GM18499 (cell line): ENCODE measurements around the gene MUC5B.
"Not testable (repeated sequence)": the region's sequence is repeated elsewhere in the genome, so short reads cannot be mapped to it uniquely, and the experiment has no call there.

Source experiments
- ATAC-seq: cut with Tn5 transposase; IDR thresholded peaks from one replicate; pipeline ENCODE4 v1.9.1; 2021; ENCODE audit warnings: moderate number of reproducible peaks; ENCODE audit not compliant: insufficient read depth, unreplicated experiment

The MUC5B gene

DNA sequence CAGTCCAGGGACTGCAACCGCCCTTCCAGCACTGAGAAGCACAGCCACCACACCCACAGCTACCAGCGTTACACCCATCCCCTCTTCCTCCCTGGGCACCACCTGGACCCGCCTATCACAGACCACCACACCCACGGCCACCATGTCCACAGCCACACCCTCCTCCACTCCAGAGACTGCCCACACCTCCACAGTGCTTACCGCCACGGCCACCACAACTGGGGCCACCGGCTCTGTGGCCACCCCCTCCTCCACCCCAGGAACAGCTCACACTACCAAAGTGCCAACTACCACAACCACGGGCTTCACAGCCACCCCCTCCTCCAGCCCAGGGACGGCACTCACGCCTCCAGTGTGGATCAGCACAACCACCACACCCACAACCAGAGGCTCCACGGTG lies 19.9 kb downstream of the MUC5B start:
- not testable (repeated sequence) for ATAC-seq

DNA sequence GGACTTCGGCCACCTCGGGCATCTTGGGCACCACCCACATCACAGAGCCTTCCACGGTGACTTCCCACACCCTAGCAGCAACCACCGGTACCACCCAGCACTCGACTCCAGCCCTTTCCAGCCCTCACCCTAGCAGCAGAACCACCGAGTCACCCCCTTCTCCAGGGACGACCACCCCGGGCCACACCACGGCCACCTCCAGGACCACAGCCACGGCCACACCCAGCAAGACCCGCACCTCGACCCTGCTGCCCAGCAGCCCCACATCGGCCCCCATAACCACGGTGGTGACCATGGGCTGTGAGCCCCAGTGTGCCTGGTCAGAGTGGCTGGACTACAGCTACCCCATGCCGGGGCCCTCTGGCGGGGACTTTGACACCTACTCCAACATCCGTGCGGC lies 20.7 kb downstream of the MUC5B start:
- not testable (repeated sequence) for ATAC-seq

DNA sequence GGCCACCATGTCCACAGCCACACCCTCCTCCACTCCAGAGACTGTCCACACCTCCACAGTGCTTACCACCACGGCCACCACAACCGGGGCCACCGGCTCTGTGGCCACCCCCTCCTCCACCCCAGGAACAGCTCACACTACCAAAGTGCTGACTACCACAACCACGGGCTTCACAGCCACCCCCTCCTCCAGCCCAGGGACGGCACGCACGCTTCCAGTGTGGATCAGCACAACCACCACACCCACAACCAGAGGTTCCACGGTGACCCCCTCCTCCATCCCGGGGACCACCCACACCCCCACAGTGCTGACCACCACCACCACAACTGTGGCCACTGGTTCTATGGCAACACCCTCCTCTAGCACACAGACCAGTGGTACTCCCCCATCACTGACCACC lies 21.7 kb downstream of the MUC5B start:
- ATAC-seq, result not testable (repeated sequence)

DNA sequence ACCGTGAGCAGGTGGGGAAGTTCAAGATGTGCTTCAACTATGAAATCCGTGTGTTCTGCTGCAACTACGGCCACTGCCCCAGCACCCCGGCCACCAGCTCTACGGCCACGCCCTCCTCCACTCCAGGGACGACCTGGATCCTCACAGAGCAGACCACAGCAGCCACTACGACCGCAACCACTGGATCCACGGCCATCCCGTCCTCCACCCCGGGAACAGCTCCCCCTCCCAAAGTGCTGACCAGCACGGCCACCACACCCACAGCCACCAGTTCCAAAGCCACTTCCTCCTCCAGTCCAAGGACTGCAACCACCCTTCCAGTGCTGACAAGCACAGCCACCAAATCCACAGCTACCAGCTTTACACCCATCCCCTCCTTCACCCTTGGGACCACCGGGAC lies 22.9 kb downstream of the MUC5B start:
- ATAC-seq, result not testable (repeated sequence)

DNA sequence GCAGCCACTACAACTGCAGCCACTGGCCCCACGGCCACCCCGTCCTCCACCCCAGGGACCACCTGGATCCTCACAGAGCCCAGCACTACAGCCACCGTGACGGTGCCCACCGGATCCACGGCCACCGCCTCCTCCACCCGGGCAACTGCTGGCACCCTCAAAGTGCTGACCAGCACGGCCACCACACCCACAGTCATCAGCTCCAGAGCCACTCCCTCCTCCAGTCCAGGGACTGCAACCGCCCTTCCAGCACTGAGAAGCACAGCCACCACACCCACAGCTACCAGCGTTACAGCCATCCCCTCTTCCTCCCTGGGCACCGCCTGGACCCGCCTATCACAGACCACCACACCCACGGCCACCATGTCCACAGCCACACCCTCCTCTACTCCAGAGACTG lies 23.4 kb downstream of the MUC5B start:
- not testable (repeated sequence) for ATAC-seq

DNA sequence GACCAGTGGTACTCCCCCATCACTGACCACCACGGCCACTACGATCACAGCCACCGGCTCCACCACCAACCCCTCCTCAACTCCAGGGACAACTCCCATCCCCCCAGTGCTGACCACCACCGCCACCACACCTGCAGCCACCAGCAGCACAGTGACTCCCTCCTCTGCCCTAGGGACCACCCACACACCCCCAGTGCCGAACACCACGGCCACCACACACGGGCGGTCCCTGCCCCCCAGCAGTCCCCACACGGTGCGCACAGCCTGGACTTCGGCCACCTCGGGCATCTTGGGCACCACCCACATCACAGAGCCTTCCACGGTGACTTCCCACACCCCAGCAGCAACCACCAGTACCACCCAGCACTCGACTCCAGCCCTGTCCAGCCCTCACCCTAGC lies 24.2 kb downstream of the MUC5B start:
- not testable (repeated sequence) for ATAC-seq

DNA sequence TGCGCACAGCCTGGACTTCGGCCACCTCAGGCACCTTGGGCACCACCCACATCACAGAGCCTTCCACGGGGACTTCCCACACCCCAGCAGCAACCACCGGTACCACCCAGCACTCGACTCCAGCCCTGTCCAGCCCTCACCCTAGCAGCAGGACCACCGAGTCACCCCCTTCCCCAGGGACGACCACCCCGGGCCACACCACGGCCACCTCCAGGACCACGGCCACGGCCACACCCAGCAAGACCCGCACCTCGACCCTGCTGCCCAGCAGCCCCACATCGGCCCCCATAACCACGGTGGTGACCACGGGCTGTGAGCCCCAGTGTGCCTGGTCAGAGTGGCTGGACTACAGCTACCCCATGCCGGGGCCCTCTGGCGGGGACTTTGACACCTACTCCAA lies 26.1 kb downstream of the MUC5B start:
- not testable (repeated sequence) for ATAC-seq

DNA sequence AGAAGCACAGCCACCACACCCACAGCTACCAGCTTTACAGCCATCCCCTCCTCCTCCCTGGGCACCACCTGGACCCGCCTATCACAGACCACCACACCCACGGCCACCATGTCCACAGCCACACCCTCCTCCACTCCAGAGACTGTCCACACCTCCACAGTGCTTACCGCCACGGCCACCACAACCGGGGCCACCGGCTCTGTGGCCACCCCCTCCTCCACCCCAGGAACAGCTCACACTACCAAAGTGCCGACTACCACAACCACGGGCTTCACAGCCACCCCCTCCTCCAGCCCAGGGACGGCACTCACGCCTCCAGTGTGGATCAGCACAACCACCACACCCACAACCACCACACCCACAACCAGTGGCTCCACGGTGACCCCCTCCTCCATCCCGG lies 27.5 kb downstream of the MUC5B start:
- not testable (repeated sequence) for ATAC-seq

DNA sequence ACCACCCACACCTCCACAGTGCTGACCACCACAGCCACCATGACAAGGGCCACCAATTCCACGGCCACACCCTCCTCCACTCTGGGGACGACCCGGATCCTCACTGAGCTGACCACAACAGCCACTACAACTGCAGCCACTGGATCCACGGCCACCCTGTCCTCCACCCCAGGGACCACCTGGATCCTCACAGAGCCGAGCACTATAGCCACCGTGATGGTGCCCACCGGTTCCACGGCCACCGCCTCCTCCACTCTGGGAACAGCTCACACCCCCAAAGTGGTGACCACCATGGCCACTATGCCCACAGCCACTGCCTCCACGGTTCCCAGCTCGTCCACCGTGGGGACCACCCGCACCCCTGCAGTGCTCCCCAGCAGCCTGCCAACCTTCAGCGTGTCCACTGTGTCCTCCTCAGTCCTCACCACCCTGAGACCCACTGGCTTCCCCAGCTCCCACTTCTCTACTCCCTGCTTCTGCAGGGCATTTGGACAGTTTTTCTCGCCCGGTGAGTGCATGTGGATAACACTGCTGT lies 28.4 kb downstream of the MUC5B start:
- no peak for ATAC-seq

DNA sequence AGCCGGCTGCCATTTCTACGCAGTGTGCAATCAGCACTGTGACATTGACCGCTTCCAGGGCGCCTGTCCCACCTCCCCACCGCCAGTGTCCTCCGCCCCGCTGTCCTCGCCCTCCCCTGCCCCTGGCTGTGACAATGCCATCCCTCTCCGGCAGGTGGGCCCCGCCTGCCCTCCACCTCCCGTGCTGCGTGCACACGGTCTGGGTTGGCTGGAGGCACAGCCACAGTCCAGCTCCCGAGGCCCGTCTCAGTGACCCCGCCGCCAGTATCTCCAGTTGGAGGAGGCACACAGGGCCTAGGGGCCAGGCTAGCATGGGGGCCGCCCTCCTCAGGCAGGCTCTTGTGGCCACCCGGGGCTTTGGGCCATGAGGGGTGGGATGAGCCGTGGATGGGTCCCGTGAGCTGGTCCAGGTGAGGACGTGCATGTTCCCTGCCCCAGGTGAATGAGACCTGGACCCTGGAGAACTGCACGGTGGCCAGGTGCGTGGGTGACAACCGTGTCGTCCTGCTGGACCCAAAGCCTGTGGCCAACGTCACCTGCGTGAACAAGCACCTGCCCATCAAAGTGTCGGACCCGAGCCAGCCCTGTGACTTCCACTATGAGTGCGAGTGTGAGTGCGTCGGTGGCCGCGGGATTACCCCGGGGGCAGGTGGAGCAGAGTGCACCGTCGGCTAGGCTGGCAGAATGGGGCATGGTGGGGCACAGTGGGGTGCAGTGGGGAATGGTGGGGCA lies 29.7 kb downstream of the MUC5B start:
- ATAC-seq, result no peak

DNA sequence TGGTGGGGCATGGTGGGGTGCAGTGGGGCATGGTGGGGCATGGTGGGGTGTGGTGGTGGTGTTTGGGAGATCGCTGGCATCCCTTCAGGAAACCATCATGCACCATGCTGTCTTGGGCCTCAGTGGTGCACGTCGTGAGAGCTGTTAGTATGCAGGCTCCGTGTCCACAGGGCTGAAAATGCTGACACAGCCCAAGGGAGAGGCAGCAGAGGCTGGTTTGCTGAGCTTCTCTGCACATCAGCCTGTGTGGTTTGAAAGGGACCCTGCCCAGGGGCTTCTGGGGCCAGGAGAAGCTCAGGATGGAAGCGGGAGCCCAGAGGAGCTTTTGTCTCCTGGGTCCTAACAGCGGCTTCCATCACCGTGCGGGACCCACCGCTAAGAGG lies 30.2 kb downstream of the MUC5B start:
- no peak for ATAC-seq

DNA sequence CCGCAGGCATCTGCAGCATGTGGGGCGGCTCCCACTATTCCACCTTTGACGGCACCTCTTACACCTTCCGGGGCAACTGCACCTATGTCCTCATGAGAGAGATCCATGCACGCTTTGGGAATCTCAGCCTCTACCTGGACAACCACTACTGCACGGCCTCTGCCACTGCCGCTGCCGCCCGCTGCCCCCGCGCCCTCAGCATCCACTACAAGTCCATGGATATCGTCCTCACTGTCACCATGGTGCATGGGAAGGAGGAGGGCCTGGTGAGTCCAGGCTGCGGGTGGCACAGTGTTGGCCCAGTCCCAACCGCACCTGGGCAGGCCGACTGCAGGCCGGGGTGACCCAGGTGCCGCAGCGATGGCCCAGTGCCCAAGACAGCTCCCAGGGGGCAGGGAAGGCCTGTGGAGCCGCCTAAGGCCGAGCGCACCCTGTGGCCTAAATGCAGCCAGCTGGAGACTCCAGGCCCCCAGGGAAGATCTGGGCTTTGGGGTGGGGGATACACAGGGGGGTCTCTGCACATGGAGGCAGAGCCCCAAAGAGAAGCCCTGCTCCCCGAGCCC lies 31.3 kb downstream of the MUC5B start:
- no peak for ATAC-seq

DNA sequence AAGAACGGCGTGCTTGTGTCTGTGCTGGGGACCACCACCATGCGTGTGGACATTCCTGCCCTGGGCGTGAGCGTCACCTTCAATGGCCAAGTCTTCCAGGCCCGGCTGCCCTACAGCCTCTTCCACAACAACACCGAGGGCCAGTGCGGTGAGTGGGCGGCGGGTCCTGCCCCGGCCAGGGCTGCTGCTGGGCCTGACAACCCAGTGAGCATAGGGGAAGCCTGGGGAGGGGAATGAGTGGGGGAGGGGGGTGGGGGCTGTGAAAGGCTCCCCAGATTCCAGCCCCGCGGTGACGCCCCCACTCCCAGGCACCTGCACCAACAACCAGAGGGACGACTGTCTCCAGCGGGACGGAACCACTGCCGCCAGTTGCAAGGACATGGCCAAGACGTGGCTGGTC lies 31.9 kb downstream of the MUC5B start:
- no peak for ATAC-seq

DNA sequence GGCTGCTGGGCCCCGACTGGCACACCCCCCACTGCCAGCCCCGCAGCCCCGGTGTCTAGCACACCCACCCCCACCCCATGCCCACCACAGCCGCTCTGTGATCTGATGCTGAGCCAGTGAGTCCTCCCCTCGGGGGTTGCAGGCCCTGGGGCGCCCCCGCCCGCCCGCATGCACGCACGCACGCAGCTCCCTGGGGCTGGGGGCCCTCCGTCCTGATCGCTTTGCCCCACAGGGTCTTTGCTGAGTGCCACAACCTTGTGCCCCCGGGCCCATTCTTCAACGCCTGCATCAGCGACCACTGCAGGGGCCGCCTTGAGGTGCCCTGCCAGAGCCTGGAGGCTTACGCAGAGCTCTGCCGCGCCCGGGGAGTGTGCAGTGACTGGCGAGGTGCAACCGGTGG lies 32.3 kb downstream of the MUC5B start:
- ATAC-seq, result no peak

DNA sequence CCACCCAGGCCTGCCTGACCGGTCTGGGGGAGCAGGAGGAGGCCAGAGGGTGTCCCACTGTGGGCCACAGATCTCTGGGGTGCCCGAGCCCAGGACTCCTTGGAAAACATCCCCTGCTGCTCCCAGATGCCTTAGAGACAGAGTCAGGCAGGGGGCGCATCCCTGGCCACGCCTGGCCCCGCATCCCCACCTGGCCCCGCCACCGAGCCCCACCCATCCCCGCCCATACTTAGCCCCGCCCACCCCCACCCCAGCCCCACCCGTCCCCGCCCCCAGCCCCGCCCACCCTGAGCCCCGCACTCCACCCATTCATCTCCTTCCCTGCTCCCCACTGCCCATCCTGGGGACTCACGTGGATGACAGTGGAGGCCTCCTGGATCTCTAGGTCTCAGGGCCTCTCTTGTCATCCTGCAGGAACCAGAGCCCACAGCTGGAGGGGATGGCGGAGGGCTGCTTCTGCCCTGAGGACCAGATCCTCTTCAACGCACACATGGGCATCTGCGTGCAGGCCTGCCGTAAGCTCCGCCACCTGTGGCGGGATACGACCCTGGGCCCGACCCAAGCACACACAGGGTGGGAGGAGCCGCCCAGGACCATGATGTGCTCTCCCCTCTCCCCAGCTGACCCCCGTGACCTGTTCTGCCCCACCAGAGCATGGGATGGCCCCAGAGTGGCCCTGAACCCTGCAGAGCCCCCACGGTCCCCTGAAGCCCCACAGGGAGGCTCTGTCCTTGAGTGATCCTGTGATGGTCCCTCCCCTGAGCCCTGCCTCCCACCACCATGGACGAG lies 33.6 kb downstream of the MUC5B start:
- no peak for ATAC-seq

DNA sequence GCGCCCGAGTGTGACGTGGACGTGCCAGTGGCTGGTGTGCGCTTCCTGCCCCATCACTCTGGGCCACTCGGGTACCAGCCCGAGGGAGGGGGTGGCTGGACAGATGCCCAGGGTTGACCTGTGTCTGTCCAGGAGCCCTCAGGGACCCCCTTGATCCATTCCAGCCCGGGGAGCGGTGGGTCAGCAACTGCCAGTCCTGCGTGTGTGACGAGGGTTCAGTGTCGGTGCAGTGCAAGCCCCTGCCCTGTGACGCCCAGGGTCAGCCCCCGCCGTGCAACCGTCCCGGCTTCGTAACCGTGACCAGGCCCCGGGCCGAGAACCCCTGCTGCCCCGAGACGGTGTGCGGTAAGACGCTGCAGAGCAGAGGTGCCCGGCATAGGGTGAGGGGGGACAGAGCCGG lies 34.5 kb downstream of the MUC5B start:
- no peak for ATAC-seq

DNA sequence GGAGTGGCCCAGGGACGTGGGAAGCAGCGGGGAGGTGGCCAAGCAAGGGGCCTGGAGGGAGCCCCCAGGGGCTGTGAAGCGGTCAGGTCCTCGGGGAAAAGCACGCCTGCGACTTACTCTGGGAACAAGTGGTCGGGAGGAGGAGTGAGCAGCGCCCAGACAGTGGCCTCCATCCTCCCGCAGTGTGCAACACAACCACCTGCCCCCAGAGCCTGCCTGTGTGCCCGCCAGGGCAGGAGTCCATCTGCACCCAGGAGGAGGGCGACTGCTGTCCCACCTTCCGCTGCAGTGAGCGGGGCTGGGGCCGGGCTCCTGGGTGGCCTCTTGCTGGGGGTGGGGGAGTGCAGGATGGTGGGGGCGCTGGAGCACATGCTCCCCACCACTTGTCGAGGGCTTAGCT lies 35.0 kb downstream of the MUC5B start:
- ATAC-seq, result no peak

DNA sequence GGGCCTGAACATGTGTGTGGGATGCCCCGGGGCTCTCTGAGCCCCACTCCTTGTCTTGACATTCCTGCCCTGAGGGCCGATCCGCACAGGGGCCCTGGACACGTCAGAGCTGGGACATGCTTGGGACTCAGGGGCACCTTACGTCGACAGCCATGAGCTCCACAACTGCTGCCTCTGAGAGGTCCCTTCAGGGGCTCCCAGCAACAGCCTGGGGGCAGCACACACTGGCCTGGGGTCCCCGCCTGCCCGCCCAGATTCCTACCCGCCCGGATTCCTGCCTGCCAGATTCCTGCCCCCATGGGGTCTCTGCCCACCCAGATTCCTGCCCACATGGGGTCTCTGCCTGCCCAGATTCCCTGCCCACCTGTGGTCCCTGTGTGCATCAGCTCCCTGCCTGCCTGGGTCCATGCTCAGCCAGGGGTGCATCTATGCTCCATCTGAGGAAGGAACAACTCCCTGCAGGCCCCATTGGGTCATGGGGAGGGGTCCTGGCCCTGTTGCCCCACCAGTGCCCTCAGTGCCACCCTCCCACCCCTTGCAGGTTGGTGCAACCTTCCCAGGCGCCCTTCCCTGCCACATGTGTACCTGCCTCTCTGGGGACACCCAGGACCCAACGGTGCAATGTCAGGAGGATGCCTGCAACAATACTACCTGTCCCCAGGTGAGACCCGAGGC lies 35.7 kb downstream of the MUC5B start:
- no peak for ATAC-seq

DNA sequence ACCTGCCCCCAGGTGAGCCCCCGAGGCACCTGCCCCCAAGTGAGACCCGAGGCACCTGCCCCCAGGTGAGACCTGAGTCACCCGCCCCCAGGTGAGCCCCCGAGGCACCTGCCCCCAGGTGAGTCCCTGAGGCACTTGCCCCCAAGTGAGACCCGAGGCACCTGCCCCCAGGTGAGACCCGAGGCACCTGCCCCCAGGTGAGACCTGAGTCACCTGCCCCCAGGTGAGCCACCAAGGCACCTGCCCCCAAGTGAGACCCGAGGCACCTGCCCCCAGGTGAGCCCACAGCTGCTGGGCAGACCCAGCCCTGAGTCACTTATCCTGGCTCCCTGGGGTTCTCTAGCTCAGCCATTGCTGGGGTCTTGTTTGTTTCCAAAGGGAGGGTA lies 36.2 kb downstream of the MUC5B start:
- no peak for ATAC-seq

DNA sequence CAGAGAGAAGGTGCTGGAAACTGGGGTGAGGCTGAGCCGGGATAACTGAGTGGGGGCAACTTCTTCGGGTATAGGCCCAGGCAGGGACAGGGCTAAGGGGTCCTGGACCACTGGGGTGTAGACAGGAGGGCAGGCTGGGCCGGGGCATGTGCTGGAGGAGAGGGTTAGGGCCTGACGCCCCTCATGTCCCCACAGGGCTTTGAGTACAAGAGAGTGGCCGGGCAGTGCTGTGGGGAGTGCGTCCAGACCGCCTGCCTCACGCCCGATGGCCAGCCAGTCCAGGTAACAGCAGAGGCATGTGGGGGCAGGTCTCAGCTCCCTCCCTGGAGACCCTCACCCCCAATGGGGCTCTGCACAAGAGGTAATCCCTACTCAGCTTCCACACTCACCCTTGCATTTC lies 36.7 kb downstream of the MUC5B start:
- ATAC-seq, result no peak

DNA sequence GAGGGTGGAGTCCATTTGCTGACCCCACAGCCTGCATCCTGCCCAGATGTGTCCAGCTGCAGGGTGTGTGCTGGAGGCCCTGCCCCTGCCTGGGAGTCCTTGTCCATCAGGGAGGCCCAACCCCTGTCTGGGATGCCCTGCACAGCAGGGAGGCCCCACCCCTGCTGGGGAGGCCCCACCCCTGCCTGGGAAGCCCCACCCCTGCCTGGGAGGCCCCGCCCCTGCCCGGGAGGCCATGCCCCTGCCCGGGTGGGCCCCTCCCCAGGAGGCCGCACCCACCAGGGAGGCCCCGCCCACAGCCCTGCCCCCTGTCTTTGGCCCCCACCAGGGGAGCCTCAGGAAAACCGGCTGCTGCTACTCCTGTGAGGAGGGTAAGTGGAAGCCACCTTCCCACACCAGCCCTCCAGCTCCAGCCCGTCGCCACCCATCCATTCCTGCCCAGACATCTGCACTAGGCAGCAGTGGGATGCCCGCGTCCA lies 37.2 kb downstream of the MUC5B start:
- no peak for ATAC-seq
